ENCODE data around the gene NRBF2.
"Not testable (repeated sequence)": the region's sequence is repeated elsewhere in the genome, so short reads cannot be mapped to it uniquely, and the experiment has no call there.

NRBF2 gene

DNA sequence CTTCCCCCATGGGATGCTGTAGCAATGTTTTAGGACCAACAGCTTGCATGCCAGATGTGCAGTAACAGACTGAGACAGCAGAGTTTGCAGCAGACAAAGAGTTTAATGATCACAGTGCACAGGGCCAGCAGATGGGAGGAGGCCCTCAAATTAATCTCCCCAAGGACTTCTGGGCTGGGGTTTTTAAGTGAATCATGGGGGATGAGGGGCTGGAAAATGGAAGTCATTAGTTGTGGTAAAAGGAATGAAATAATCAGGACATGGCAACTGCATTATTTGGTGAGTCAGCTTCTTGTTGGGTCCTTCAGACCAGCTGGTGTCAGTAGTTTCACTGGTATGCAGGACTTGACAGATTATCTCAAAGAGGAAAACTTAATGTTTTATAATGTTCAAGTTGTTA is 12.6 kb upstream of the NRBF2 start:
- peak; percentile 83 for DNase-seq

DNA sequence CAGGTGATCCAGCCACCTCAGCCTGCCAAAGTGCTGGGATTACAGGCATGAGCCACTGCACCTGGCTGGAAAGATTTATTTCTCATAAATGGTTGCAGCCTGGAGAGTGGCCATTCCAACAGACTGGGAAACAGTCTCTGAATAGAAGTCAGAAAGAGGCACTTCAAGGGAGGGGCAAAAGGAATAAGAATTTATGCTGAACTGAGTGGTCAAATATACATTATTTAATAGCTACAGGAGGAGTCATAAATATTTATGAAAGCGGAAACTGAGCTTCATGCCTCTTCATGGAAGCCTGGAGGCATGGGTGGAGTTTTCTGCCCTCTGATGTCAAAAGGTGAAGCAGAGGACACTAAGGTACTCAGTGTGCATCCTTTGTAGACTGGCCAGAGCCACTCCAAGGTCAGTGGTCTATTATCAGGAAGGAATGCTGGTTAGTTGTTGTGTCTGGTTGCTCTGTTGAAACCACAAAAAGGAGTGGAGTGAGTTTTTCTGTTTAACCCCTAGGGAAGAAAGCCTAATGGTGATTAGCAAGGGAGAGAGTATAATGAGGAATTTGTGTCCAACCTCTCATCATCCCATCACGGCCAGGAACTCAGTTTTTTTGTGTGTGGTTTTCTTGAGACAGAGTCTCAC is 9.3 kb upstream of the NRBF2 start:
- no peak for DNase-seq

DNA sequence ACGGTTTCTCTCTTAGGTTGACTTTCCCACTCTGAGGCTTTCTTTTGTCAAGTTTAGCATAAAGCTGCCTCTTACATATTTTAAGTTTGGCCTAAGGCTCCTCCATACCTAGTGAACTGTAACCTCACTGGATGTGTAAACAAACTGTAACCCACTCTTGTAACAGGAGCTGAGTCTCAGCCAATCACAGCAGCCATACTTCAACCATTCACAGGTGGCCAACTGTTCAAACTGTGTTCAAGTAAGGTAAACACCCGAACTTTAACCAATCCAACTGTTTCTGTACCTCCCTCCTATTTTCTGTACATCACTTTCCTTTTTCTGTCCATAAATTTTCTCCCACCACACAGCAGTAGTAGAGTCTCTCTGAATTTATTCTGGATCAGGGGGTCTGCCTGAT is 7.7 kb upstream of the NRBF2 start:
- DNase-seq, result no peak

DNA sequence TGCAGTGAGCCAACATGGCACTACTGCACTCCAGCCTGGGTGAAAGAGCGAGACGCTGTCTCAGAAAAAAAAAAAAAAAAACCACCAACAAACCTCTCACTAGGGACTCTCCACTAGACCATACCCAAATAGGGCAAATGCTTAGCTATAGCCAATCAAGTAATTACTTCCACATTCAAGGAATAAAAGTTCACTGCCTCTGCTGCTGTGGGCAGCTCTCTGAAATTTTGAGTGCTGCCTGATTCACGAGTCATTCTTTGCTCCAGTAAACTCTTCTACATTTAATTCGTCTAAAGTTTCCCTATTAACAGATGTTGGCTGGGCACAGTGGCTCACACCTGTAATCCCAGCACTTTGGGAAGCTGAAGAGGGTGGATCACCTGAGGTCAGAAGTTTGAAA is 4.7 kb upstream of the NRBF2 start:
- DNase-seq, result no peak

DNA sequence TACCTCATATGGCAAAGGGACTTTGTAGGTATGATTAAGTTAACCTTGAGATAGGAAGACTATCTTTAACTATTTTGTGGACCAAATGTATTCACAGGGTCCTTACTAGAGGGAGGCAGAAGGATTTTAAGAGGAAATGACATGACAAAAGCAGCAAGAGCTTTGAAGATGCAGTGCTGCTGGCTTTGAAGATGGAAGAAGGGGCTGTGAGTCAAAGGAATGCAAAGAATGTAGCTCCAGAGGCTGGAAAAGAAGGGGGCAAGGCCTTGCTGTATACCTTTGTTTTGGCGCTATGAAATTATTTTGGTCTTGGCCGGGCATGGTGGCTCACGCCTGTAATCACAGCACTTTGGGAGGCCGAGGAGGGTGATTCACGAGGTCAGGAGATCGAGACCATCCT is 3.2 kb upstream of the NRBF2 start:
- DNase-seq, result no peak

DNA sequence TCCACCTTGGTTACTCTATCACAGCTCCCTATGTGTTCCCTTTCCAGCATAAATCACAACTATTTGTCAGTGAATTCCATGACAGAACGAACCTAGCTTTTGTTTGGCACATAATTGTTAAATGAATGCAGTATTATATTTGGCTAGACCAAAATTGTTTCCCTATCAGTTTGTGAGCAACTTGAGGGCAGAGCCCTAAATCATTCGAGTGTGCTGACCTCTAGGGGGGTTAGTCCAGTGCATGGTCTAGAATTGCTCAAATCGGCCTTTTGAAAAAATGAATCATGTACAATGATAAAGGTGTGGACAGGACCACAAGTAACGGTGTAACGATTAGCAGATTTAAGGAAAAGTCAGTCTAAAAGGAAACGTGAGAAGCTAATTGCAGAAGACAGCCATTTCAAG is 475 bp upstream of the NRBF2 start:
- no peak for DNase-seq

DNA sequence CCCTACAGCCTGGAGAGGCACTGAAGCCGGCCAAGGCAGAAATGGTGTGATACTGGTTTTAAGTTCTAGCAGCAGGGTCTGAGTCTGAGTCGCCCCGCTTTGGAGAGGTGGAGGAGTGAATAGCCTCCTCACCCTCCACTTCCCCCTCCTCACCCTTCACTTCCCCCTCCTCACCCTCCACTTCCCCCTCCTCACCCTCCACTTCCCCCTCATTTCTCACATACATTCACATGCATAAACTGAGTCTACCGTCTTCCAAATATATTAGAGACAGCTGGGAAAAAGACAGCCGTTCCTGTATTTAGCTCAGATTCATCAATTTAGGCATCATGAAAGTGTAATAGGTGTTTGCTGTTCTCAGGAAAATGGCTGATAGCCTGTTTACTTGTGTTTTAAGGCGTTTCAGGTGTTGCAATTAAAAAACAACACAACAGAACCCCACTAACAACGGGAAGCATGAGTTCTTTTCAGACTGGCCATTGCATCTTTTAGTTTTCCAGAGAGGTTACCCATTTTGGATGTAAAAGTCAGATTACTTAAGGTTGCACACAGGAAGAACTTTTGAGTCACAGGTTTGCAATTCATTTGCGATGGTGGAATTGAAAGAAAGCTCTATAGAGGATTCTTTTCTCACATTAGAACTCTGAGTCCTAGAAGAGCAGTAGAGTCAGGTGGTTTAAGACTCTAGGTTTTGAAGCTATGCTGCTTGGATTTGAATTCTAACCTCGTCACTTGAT is 861 bp downstream of the NRBF2 start:
- no peak for DNase-seq

DNA sequence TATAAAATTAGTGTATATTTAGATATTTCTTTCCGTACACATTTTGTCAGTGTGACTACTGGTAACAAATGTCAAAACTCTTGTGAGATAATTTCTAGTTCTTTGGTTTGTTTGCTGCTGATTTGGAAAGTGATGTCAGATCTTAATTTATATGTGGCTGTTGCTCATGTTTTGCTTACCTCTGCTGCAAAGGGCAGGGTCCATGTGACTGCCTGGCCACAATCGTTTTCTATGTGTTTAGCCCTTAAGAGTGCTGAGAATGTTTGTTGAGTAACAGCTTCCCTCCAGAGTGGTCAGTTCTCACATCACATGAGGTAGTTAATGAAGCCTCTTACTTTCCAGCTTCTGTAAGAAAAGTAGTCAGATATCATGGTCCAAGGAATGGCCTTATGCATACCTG is 4.2 kb downstream of the NRBF2 start:
- no peak for DNase-seq

DNA sequence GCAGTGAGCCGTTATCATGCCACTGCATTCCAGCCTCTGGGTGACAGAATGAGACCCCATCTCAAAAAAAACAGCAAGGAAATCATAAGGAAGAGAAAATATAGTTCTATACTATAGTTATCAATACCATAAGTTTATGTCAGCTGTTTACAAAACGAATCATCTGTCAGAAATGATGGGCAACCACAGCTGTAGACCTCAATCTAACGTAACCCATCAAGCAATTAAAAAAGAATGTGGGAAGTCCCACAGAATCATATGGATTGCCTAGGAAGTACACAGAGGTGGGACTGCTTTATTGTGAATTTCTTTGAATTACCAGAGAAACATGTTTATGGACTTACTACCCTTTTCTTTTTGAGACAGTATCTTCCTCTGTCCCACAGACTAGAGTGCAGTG is 6.9 kb downstream of the NRBF2 start:
- no peak for DNase-seq

DNA sequence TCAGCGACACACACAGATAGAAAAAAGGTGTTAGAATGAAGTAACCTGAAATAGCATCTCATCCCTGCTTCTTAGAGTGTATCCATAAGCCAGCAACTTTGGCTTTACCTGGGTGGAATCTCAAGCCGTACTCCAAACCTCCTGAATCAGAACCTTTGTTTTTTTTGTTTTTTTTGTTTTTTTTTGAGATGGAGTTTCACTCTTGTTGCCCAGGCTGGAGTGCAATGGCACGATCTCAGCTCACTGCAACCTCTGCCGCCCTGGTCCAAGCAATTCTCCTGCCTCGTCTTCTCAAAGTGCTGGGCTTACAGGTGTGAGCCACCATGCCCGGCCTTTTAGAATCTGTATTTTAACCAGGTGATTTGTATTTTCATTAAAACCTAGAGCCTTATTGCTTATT is 9.0 kb downstream of the NRBF2 start:
- DNase-seq, result no peak

DNA sequence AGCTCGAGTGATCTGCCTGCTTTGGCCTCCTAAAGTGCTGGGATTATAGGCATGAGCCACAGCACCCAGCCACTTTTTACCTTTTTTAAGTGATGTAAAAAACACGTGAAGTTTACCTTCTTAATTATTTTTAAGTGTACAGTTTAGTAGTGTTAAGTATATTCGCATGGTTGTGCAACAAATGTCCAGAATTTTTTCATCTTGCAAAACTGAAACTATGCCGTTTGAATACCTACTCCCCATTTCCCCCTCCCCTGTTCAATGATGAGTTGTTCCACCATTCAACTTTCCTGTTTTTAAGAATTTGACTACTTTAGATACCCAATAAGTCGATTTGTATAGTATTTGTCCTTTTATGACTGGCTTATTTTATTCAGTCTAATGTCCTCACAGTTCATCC is 10.9 kb downstream of the NRBF2 start:
- DNase-seq, result no peak

DNA sequence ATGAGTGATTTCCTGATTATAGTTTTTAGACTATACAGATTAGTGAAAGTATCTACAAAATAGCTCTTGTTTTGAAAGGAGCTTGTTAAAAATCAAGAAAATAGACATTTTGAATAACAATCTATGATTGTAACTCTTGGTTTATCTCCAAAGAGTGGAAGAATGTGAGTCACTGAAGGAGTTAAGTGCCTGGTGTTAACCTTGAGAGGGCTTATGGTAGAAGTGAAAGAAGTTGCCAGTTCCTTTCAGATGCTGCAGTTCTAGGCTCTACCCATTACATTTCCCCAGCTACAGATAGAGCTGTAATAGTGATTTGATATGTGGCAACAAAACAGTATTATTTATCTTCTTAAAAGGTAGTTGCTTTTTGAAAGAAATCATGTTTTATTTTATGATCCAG is 12.7 kb downstream of the NRBF2 start:
- no peak for DNase-seq

DNA sequence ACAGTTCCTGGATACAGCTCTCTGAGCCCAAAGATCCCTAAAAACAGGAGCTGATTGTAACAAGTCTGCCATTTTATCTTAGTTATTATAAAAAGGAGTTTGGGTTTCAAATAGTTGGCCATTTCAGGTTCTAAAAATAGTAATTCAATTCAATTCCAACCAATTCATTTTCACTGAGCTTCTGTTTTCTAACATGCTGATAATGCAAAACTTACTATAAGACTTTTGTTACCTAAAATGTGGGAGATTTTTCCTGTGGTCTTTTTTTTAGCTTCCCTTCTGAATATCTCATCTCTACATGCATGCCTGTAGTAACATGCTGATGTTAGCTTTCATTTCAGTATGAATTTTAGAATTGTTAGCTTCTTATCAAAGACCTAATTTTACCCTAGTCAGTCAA is 13.4 kb downstream of the NRBF2 start:
- no peak for DNase-seq

DNA sequence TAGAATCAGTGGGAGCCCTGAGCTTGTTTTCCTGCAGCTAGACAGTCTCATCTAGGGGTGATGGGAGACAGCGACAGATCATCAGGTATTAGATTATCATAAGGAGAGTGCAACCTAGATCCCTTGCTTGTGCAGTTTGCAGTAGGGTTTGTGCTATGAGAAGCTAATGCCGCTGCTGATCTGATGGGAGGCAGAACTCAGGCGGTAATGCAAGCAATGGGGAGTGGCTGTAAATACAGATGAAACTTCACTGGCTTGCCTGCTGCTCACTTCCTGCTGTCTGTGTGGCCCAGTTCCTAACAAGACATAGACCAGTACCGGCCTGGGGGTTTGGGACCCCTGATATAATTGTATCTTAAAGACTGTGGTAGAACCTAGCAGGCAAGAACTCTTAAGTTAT is 17.6 kb downstream of the NRBF2 start:
- no peak for DNase-seq

DNA sequence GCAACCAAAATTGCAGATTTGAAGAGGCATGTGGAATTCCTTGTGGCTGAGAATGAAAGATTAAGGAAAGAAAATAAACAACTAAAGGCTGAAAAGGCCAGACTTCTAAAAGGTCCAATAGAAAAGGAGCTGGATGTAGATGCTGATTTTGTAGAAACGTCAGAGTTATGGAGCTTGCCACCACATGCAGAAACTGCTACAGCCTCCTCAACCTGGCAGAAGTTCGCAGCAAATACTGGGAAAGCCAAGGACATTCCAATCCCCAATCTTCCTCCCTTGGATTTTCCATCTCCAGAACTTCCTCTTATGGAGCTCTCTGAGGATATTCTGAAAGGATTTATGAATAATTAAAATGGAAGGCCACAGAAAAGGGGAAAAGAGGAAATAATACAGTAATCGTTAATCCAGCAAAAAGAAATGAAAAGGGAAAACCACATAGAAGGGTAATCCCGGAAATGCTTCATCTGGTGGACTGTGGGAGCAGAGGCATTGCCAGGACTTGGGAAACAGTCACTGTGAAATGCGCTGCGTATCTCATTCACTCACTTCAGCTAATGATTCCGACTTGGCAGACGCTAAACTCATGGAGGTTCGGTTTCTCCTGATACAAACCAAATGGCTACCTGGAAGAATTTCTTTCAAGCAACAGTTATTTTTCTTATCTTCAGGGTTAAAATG is 20.9 kb downstream of the NRBF2 start:
- not testable (repeated sequence) for DNase-seq

DNA sequence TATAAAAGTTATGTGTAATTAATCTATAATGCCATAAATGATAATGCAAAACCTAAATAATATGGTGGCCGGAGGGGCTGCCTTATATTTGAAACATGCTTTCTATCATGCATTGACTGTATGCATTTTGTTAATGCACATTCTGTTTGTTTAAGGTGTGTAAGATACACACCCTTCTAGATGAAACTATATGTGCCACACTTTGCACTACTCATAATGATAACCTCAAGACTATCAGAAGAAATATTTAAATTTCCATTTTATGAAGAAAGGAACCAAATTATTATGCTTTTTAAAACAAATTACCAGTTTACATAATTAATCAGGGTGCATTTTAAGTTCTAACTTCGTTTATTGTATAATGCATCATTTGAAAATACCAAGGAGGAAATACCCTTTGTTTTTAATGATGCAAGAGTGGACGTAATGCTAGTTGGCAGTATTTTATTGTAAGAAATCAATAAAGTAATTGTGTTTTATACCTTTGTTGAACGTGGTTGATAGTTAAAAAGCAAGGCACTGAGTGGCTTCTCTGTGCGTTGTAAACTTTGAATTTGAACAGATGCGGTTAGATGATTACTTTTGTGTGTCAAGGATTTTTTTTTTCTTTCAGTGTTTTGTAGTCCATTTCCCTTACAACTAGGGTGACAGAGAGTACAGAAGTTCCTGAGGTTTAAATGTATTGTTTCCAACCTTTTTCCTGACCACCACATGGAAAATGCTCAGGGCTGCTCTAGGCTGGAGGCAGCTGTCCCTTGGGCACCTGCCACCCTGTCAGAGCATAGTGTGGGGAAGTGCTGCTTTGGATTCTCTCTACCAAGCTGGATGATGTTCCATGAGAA is 21.6 kb downstream of the NRBF2 start:
- DNase-seq, result no peak

DNA sequence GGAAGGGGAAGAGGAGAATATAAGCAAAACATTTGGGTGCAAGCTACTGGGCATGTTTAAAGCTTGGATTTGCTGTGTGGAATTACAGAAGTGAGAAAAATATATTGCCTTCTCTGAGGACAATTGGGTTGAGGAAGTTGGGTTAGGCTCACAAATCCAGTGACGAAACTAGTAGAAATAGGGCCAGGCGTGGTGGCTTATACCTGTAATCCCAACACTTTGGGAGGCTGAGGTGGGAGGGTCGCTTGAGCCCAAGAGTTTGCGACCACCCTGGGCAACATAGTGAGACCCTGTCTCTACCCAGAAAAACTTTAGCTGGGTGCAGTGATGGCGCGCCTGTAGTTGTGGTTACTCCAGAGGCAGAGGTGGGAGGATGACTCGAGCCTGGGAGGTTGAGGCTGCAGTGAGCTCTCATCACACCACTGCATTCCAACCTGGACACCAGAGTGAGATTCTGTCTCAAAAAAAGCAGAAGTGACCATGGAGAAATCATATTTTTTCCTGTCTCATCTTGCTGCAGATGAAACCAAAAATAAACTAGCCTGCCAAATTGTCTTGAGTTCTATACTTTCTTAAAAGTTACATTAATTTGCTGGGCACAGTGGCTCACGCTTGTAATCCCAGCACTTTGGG is 22.4 kb downstream of the NRBF2 start:
- no peak for DNase-seq

DNA sequence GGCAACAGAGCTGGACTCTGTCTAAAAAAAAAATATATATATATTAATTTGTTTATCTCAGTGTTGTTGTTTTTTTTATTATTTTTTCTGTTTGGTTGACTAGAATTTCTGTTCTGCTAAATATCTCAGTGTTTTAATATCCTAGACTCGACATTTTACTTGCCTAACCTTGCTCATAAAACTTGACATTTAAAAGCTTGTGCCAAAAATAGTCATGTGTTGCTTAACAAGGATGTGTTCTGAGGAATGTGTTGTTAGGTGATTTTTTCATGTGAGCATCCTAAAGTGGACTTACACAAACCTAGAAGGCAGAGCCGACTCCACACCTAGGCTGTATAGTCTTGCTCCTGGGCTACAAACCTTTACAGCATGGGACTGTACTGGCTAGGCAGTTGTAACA is 23.1 kb downstream of the NRBF2 start:
- no peak for DNase-seq

DNA sequence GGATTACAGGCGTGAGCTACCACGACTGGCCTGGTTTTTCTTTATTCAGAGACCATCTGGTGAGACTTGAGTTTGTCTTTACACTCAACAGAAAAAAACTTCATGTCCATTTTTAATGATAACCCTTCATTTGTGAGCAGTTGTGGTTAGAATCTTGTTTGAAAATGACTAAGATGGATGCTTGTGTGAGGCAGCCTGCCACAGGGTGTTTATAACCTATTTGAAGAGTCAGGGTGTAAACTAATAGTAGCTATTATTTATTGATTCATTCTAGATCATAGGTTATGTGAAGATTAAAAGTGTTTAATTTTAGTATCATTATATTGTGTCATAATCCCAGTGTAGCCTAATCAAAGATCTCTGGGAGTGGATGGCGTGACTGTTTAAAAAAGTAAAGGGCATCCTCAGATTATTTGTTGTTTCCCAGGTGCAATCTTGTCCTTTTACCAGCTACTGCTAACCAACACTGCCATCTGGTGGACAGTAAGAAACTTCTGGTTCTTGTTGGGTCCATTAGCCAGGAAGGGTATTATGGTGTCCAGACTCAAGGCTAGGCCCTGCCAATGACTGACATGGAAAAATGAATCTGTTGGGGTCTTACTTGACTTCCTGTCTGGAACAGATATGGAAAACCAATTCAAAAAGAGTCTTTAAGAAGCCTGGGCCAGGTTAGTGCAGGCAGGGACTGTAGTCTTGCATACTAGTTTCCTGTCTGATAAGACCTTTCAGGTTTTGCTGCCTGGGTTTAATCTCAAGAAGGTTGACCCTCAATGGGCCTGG is 24.9 kb downstream of the NRBF2 start:
- peak; percentile 89 for DNase-seq

DNA sequence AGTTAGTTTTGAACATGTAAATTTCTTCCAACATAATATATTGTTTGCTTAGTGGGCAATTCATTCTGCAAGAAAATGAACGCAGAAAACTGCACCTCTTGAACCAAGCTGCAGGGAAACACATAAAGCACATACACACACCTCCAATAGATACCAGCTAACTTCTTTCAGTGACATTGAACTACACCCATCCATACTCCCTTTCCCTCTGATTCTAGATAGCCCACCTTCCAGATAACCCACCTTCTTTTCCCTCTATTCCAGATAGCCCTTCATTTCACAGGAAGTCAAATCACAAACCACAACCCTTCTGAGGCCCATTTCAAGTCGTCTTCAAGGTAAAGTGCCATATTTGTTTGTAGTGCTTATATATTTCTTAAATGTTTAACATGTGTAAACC is 28.5 kb downstream of the NRBF2 start:
- no peak for DNase-seq

DNA sequence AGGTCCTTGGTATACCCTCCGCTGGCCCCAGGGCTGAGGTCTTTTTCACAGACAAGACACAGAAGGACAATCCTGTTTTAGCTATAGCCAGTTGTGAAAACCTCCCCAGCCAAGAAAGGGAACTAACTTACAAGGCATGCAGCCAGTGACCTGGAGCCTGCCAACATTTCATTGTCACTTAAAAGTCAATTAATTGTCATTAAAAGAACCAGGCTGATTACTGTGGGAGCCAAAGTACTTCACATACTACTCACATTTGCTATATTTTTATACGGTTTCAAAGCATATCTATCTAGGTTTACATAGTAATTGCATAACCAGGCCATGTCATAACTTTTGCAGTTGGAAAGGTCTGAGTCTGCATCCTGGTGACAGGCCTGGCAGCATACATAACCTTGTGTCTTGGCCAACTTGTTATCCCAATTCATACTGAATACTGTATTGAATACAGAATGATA is 31.1 kb downstream of the NRBF2 start:
- DNase-seq, result no peak

DNA sequence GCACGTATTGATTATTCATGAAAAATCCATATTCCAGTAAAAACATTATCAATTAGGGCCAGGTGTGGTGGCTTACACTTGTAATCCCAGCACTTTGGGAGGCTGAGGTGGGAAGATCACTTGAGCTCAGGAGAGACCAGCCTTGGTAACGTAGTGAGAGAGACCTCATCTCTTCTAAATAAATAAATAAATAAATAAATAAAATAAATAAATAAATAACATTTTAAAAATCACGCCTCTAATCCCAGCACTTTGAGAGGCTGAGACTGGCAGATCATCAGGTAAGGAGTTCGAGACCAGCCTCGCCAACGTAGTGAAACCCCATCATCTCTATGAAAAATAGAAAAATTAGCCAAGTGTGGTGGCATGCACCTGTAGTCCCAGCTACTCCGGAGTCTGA is 32.1 kb downstream of the NRBF2 start:
- no peak for DNase-seq
